GM21360 (cell line): Measurements from ENCODE around the gene TSC2.
"Not testable (repeated sequence)": the region's sequence is repeated elsewhere in the genome, so short reads cannot be mapped to it uniquely, and the experiment has no call there.

ENCODE experiments used
- ATAC-seq: cut with Tn5 transposase; IDR thresholded peaks from one replicate; pipeline ENCODE4 v1.9.1; 2021; ENCODE audit warnings: mild to moderate bottlenecking, moderate library complexity; ENCODE audit not compliant: unreplicated experiment

Gene TSC2

GRCh38 chr16:2009791-2010510 lies 37.8 kb upstream of the TSC2 start, which contains the start of gene ZNF598:
Gene ZNF598, minus strand, starts transcription at chr16:2009821.
- peak; percentile 82 for ATAC-seq

DNA sequence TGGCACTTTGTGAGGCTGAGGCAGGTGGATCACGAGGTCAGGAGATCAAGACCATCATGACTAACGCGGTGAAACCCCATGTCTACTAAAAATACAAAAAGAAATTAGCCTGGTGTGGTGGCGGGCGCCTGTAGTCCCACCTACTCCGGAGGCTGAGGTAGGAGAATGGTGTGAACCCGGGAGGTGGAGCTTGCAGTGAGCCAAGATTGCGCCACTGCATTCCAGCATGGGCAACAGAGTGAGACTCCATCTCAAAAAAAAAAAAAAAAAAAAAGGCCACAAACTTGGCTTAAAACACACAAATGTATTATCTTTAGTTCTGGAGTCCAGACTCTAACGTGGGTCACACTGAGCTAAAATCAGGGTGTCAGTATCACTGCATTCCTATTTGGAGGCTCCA lies 36.1 kb upstream of the TSC2 start:
- ATAC-seq, result not testable (repeated sequence)

DNA sequence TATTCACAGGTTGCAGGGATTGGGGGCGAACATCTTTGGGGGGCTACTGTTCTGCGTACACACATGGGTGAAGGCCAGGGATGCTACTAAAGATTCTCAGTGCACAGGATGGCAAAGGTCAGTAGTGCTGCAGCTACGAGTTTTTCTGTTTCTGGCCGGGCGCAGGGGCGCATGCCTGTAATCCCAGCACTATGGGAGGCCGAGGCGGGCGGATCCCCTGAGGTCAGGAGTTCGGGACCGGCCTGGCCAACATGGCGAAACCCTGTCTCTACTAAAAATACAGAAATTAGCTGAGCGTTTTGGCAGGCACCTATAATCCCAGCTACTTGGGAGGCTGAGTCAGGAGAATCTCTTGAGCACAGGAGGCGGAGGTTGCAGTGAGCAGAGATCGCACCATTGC lies 34.3 kb upstream of the TSC2 start:
- no peak for ATAC-seq

DNA sequence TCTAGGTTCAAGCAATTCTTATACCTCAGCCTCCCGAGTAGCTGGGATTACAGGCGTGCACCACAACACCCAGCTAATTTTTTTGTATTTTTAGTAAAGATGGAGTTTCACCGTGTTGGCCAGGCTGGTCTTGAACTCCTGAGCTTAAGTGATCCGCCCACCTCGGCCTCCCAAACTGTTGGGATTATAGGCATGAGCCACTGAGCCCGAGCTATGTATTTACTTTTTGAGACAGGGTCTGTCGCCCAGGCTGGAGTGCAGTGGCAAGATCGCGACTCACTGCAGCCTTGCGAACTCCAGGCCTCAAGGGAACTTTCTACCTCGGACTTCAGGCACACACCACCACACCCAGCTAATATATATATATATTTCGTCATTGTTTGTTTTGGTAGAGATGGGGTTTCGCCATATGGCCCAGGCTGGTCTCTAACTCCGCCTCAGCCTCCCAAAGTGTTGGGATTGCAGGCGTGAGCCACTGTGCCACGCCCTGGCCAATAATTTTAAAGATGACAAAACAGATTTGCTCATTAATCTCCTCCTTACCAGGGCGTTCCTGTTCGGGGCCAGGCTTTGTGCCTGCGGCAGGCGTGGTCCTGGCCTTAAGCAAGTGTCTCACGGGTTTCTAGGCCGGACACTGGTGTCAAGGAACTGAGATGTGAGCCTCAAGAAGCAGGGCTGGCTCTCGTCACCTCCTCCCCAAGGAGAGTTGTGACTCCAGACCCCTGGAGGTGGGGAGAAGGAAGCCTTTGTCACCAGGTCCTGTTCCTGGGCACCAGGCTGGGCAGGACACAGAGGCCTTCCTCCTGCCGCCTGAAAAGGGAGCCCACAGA lies 32.5 kb upstream of the TSC2 start:
- no peak for ATAC-seq

- ATAC-seq, result no peak
Measured at GRCh38 chr16:2015947-2016208, 31.9 kb upstream of the TSC2 start.

DNA sequence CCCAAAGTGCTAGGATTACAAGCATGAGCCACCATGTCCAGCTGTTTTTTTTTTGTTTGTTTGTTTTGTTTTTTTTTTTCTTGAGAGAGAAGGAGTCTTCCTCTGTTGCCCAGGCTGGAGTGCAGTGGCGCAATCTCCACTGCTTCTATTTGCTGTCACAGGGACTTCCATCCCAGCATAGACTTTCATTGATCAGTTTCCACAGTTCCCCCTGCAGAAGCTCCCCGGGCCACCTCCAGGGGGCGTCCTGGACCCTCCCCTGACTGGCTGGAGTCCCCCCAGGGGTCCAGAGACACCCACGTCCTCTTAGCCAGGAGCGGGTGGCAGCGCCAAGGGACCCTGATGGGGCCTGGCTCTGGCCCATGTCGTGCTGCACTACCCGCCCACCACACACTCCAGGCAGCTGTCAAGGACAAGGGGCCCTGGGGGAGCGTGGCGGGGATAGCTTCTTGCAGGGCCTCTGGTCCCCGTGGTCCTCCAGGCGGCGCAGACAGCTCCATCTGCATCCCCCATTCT lies 31.3 kb upstream of the TSC2 start:
- no peak for ATAC-seq

DNA sequence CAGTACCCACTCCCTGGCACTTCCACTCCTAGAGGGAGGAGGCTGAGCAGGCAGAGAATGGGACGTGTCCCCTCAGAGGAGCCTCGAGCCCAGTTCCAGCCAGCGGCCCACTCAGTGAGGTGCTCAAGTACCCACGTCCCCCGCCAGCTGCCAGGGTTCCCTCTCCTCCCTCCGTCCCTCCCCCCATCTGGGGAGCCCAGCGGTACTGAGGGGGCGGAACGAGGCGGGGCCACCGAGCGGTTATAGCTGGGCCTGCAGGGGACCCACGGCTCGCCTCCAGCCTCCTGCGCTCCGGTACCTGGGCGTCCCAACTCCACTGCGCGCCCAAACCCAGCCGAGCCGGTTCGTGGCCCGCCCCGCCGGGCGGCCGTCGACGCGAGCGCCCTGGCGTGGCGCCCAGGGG lies 28.3 kb upstream of the TSC2 start, which contains the start of gene NPW:
Gene NPW (plus strand): TSS at position 268 of the 403 bp plus-strand sequence.
- ATAC-seq, result no peak

GRCh38 chr16:2019921-2020831 lies 27.6 kb upstream of the TSC2 start:
- no peak for ATAC-seq

DNA sequence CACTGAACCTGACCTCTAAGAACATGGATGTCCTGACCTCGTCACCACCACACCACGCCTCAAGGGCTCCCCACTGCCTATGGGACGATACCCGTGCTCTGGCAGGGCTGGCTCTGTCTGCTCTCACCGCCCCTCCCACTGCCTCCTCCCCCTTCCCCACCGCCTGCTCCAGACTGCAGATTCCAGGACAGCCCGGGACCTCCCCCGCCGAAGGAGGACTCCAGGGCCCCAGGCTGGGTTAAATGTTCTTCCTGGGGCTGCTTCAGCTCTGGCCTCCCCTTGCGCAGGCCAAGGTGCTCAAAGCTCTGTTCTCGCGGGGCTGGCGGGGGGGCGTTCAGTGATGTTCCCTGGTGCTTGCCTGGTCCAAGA lies 25.1 kb upstream of the TSC2 start:
- peak; percentile 14 for ATAC-seq

DNA sequence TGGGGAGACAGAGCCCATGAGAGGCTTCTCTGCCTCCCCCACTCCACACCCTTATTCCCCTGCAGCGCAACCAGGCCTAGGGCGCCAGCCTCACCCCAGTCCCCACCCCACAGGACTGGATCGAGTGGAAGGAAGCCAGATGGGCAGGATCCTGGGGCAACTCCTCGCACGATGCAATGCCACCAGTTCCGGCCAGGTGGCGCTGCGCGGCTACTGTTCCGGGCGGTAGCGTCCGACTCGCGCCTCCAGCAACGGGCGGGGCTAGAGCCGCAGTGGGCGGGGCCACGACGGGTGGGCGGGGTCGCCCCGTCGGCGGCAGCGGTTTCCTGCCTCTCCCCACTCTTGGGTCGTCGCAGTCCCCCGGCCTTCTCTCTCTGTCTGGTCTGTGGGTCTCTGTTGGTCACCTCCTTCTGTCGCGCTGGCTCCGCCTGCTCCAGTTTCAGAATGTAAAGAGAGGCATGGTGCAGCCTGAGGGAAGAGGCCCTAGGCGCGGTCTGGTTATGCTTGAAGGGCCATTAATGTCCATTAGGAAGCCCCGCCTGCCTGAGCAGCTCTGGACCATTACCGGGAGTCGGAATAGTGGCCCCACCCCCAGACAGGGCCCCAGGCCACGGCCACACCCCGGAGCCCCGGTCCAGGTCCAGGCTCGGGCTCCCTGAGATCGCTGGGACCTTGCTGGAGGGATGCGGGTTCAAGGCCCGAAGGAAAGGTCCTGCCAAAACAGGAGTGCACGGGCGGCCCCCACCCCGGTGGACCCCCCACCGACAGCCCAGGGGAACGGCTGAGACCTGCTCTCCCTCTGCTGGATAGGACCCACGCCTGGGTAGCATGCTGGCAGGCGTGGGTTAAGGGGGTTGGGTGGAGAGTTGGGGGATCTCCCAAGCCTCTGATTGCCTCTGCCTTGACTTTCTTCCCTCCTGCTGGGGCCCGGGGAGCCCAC lies 24.4 kb upstream of the TSC2 start:
- peak; percentile 62 for ATAC-seq

GRCh38 chr16:2024032-2024420 lies 23.8 kb upstream of the TSC2 start:
- ATAC-seq, result no peak

GRCh38 chr16:2025251-2025650 lies 22.5 kb upstream of the TSC2 start:
- ATAC-seq, result no peak

- no peak for ATAC-seq
Measured at GRCh38 chr16:2025878-2026460, 21.8 kb upstream of the TSC2 start.

DNA sequence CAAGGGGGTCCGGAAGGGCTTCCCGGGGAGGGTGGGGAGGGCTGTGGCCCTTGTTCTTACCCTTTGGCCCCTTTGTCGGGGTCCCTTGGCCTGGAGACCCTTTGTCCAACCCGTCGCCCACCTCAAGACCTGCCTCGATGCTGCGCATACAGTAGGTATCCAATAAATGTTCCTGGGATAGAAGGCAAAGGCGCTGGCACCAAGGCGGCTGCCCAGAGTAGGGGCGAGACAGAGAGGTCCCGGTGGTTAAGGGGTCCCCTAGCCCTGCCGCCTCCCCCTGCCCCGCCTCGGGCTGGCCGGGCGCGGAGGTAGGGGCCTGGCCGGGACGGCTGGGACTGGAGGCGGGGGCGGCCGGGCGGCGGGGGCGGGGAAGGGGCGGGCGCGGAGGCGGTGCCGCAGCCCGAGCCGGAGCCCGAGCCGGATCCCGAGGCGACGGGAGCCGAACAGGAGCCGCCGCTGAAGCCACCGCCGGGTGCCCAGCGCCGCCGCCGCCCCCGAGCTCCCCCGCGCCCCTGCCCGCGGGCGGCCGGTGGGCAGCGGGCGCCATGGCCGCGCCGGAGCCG lies 21.2 kb upstream of the TSC2 start, which contains the start of gene NHERF2:
Gene NHERF2 (plus strand): TSS at position 442 of the 563 bp plus-strand sequence. CDS start 104 bp downstream, at position 546.
- ATAC-seq, result no peak

DNA sequence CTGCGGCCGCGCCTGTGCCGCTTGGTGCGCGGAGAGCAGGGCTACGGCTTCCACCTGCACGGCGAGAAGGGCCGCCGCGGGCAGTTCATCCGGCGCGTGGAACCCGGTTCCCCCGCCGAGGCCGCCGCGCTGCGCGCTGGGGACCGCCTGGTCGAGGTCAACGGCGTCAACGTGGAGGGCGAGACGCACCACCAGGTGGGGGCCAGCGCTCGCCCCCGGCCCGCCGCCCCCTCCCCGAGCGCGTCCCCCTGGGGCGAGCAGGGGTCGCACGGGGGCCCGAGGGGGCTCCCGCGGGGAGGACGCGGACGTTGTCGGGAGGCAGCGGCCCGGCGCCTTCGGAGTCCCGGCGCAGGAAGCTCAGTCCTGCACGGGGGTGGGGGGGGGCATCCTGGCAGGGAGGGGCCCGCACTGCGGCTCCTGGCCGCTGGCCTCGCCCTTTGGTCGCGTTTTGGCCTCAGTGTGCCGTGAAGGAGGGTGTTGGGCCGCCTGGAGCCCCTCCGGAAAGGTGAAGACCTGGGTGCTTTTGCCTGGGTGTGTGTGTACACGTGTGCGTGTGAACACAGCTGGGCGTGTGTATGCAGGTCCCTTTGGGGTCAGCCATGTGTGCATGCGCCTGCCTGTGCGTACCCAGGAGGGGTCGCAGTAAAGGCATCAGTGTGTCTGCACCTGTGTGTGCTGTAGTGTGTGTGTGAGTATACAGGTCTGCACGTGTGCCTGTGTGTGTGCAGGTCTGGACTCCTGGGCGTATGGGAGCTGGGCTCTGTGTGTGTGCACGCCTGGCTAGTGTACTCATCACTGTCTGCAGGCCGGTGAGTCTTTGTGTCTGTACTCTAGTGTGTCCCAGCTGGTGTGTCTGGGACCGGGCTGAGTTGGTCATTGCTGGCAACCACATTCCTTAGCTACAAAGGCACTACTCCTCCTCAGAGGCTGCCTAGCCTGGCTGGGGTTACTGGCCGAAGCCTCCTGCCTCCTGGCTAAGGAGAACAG lies 20.5 kb upstream of the TSC2 start:
- ATAC-seq, result no peak

- ATAC-seq, result no peak
Measured at GRCh38 chr16:2028146-2028545, 19.6 kb upstream of the TSC2 start.

GRCh38 chr16:2028620-2029220 lies 19.1 kb upstream of the TSC2 start:
- ATAC-seq, result no peak

DNA sequence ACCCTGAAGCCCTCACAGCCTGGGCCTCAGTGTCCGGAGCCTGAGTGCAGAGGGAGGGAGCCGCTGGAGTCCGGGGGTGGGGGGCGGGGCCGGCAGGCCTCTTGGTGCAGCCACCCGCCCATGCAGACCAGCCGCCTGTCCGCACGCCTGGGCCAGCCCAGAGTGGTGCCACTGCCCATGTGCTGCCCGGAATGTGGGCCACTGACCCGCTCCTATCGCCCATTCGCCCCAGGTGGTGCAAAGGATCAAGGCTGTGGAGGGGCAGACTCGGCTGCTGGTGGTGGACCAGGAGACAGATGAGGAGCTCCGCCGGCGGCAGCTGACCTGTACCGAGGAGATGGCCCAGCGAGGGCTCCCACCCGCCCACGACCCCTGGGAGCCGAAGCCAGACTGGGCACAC lies 18.4 kb upstream of the TSC2 start:
- no peak for ATAC-seq
